PC-3 (cell line): ENCODE measurements around the gene TOX3.

Experiments
- EZH2 ChIP-seq: fragments of 300-600 bp; sonication (generic); IDR thresholded peaks from one replicate; pipeline ENCODE4 v1.6.1; 2017; ENCODE audit warnings: antibody characterized with exemption, mild to moderate bottlenecking, low read length; ENCODE audit not compliant: unreplicated experiment
- EZH2phosphoT487 ChIP-seq: fragments of 300-600 bp; sonication (generic); IDR thresholded peaks from 2 replicates; pipeline ENCODE4 v1.6.1; 2018; ENCODE audit warnings: mild to moderate bottlenecking, antibody characterized with exemption, low read length, borderline replicate concordance
- TF ChIP-seq, protein P1 (sequence below): fragments of 300-600 bp; sonication (generic); conservative IDR thresholded peaks from 2 replicates; pipeline ENCODE4 v1.5.1; 2017; ENCODE audit warnings: antibody characterized with exemption, low read depth, mild to moderate bottlenecking, low read length

DNA sequence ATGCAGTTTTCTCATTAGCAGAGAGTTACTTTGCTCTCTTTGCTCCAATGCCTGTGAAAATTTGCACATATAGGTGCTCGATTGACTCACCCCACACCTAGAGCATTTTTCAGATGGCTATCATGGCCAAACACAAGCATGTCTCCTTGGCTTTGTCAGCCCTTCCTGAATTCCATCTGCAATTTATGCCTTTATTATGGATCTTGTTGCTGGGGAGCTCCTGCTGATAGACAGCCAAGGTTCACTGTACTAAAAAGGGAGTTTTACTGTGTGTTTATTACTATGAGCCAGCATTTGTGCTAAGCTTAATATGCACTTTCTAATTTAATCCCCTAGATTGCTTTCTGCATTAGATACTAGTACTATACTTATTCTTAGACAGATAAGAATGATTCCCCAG, 93.3 kb downstream of the TOX3 start:
- TF ChIP-seq, protein P1, sequence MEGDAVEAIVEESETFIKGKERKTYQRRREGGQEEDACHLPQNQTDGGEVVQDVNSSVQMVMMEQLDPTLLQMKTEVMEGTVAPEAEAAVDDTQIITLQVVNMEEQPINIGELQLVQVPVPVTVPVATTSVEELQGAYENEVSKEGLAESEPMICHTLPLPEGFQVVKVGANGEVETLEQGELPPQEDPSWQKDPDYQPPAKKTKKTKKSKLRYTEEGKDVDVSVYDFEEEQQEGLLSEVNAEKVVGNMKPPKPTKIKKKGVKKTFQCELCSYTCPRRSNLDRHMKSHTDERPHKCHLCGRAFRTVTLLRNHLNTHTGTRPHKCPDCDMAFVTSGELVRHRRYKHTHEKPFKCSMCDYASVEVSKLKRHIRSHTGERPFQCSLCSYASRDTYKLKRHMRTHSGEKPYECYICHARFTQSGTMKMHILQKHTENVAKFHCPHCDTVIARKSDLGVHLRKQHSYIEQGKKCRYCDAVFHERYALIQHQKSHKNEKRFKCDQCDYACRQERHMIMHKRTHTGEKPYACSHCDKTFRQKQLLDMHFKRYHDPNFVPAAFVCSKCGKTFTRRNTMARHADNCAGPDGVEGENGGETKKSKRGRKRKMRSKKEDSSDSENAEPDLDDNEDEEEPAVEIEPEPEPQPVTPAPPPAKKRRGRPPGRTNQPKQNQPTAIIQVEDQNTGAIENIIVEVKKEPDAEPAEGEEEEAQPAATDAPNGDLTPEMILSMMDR, result no peak
- TF ChIP-seq EZH2, result no peak
- no peak for TF ChIP-seq EZH2phosphoT487
